ENCODE results near the gene ACOX2.

Gene ACOX2

GRCh38 chr3:58536501-58537411, at the start of gene ACOX2:
Gene ACOX2, minus strand, starts transcription at chr3:58537190. Its CDS starts 2,084 bp downstream, at chr3:58535106.
- no peak for DNase-seq

GRCh38 chr3:58585994-58586393, 49.0 kb upstream of the ACOX2 start:
- no peak for DNase-seq

- peak; percentile 80 for DNase-seq
Measured at GRCh38 chr3:58585005-58585786, 48.2 kb upstream of the ACOX2 start.

- no peak for DNase-seq
Measured at GRCh38 chr3:58584690-58585004, 47.7 kb upstream of the ACOX2 start.

- DNase-seq = no peak
Measured at GRCh38 chr3:58581328-58582091, 44.5 kb upstream of the ACOX2 start.

- no peak for DNase-seq
Measured at GRCh38 chr3:58580826-58581327, 43.9 kb upstream of the ACOX2 start.

GRCh38 chr3:58578873-58579272, 41.9 kb upstream of the ACOX2 start:
- DNase-seq = no peak

- peak; percentile 53 for DNase-seq
Measured at GRCh38 chr3:58577269-58577821, 40.4 kb upstream of the ACOX2 start, which contains the start of gene FAM107A. Gene FAM107A, minus strand, starts transcription at chr3:58577391. Its CDS starts 7,531 bp downstream, at chr3:58569860.

- no peak for DNase-seq
Measured at GRCh38 chr3:58576716-58577115, 39.7 kb upstream of the ACOX2 start.

GRCh38 chr3:58575971-58576652, 39.1 kb upstream of the ACOX2 start:
- no peak for DNase-seq

- no peak for DNase-seq
Measured at GRCh38 chr3:58574682-58575081, 37.7 kb upstream of the ACOX2 start.

GRCh38 chr3:58574106-58574505, 37.1 kb upstream of the ACOX2 start:
- DNase-seq = no peak

GRCh38 chr3:58573640-58574039, 36.6 kb upstream of the ACOX2 start:
- no peak for DNase-seq

- DNase-seq = no peak
Measured at GRCh38 chr3:58572634-58573230, 35.7 kb upstream of the ACOX2 start.

GRCh38 chr3:58572013-58572633, 35.1 kb upstream of the ACOX2 start:
- DNase-seq = no peak

GRCh38 chr3:58570851-58571250, 33.9 kb upstream of the ACOX2 start:
- DNase-seq = no peak

GRCh38 chr3:58569287-58570001, 32.5 kb upstream of the ACOX2 start:
- DNase-seq = no peak

- peak; percentile 38 for DNase-seq
Measured at GRCh38 chr3:58568572-58569286, 31.7 kb upstream of the ACOX2 start.

GRCh38 chr3:58567251-58567515, 30.2 kb upstream of the ACOX2 start:
- no peak for DNase-seq

Measured in HCEC 1CT (cell line).